PC-3 (cell line): Measurements from ENCODE around the gene MEG3. TPM values are rescaled to one million over a fixed set of nuclear protein-coding genes. Genes with fewer than 3 reads are reported as not detected.

Experiments used
- ATAC-seq: fragments of 200-7000 bp; cut with Tn5 transposase; 2 replicates; pipeline ENCODE4 v1.9.1; 2020; ENCODE audit warnings: mild to moderate bottlenecking, moderate library complexity
- BruUV-seq: library from RNA; stranded (reverse); fragments of 400-500 nt; replicated peaks from 2 replicates; lab custom pipeline; 2021; lab: Mats Ljungman, UMichigan
- CTCF ChIA-PET: fragments of 300-600 bp; sonication (Branson Sonifier 250); formaldehyde crosslinking; loops from one replicate; lab custom pipeline; 2022; ENCODE audit warnings: antibody characterized with exemption; lab: Charles Lee
- POLR2A ChIA-PET: fragments of 300-600 bp; sonication (Branson Sonifier 250); formaldehyde crosslinking; loops from one replicate; lab custom pipeline; 2022; ENCODE audit warnings: antibody characterized with exemption; ENCODE audit not compliant: unreplicated experiment; lab: Charles Lee
- DNase-seq: peaks from one replicate; pipeline ENCODE4 v3.0.0-alpha.2; 2015
- H2AFZ ChIP-seq: fragments of 300-600 bp; sonication (generic); 2 replicates; pipeline ENCODE4 v1.6.0; 2016; ENCODE audit warnings: antibody characterized with exemption, low read length
- H3F3A ChIP-seq: fragments of 300-600 bp; sonication (generic); one replicate; pipeline ENCODE4 v1.6.0; 2017; ENCODE audit warnings: antibody characterized with exemption, low read length, control low read depth, mild to moderate bottlenecking; ENCODE audit not compliant: unreplicated experiment
- H3K27ac ChIP-seq: fragments of 300-600 bp; sonication (generic); 2 replicates; pipeline ENCODE4 v1.5.1; 2016; ENCODE audit warnings: mild to moderate bottlenecking, low read length
- H3K27me3 ChIP-seq: fragments of 300-600 bp; sonication (generic); 2 replicates; pipeline ENCODE4 v1.6.1; 2016; ENCODE audit warnings: low read length, mixed read lengths
- H3K36me3 ChIP-seq: fragments of 300-600 bp; sonication (generic); 2 replicates; pipeline ENCODE4 v1.6.1; 2016; ENCODE audit warnings: low read depth, mixed run types, low read length, mixed read lengths
- H3K4me1 ChIP-seq: fragments of 300-600 bp; sonication (generic); 2 replicates; pipeline ENCODE4 v1.5.1; 2016; ENCODE audit warnings: low read length; ENCODE audit not compliant: insufficient read depth
- H3K4me2 ChIP-seq: fragments of 300-600 bp; sonication (generic); 2 replicates; pipeline ENCODE4 v1.6.0; 2016; ENCODE audit warnings: low read length
- H3K4me3 ChIP-seq: fragments of 300-600 bp; sonication (generic); 2 replicates; pipeline ENCODE4 v1.5.1; 2016; ENCODE audit warnings: mild to moderate bottlenecking, low read length, mixed read lengths
- H3K79me2 ChIP-seq: fragments of 300-600 bp; sonication (generic); 2 replicates; pipeline ENCODE4 v1.6.1; 2017; ENCODE audit warnings: low read length, mixed read lengths
- H3K9ac ChIP-seq: fragments of 300-600 bp; sonication (generic); 2 replicates; pipeline ENCODE4 v1.6.0; 2016; ENCODE audit warnings: mild to moderate bottlenecking, low read length
- H3K9me2 ChIP-seq: fragments of 300-600 bp; sonication (generic); replicated peaks from 2 replicates; pipeline ENCODE4 v1.6.1; 2016; ENCODE audit warnings: mixed run types, low read length, mixed read lengths
- H3K9me3 ChIP-seq: fragments of 300-600 bp; sonication (generic); 2 replicates; pipeline ENCODE4 v1.6.1; 2016; ENCODE audit warnings: low read length, mixed read lengths
- H4K20me1 ChIP-seq: fragments of 300-600 bp; sonication (generic); 2 replicates; pipeline ENCODE4 v1.6.1; 2016; ENCODE audit warnings: low read length, mixed read lengths
- EZH2 ChIP-seq: fragments of 300-600 bp; sonication (generic); IDR thresholded peaks from one replicate; pipeline ENCODE4 v1.6.1; 2017; ENCODE audit warnings: antibody characterized with exemption, mild to moderate bottlenecking, low read length; ENCODE audit not compliant: unreplicated experiment
- EZH2phosphoT487 ChIP-seq: fragments of 300-600 bp; sonication (generic); IDR thresholded peaks from 2 replicates; pipeline ENCODE4 v1.6.1; 2018; ENCODE audit warnings: mild to moderate bottlenecking, antibody characterized with exemption, low read length, borderline replicate concordance
- intact Hi-C: fragments of 100-400 bp; cut with micrococcal nuclease; formaldehyde crosslinking; loops from 2 replicates; pipeline ENCODE4 v1.9.0; 2023
- total RNA-seq: library from RNA; depleted of rRNA; stranded (reverse); fragments of >200 nt; gene quantifications from 2 replicates; pipeline ENCODE4 v1.2.3, GENCODE V29; 2014
- TF ChIP-seq, protein P1 (sequence below): fragments of 300-600 bp; sonication (generic); conservative IDR thresholded peaks from 2 replicates; pipeline ENCODE4 v1.5.1; 2017; ENCODE audit warnings: antibody characterized with exemption, low read depth, mild to moderate bottlenecking, low read length

Gene MEG3
- total RNA-seq, 1 experiment from 2014 or later: not detected

- intact Hi-C loops: loop anchor here (1.0 to 10.0 kb wide), 2 partner anchors 187 to 383 kb away; no protein-coding TSS in a partner anchor
- H4K20me1 ChIP-seq: no peaks in the 10 kb centered on the region
- H3K4me2 ChIP-seq: no peak overlapping the region
- H3K4me3 ChIP-seq: no peak overlapping the region
- no peaks in the 10 kb centered on the region for H3K27me3 ChIP-seq
- H3K4me1 ChIP-seq: peaks cover 11% of the 10 kb centered on the region
- H3K9me2 ChIP-seq: no peaks in the 10 kb centered on the region
- H2AFZ ChIP-seq: no peak overlapping the region
- no TSS peak for BruUV-seq
- ATAC-seq (no peak), DNase-seq (no peak)
- H3K79me2 ChIP-seq: no peaks in the 10 kb centered on the region
- no peak overlapping the region for H3K9ac ChIP-seq
- no peaks in the 10 kb centered on the region for H3K36me3 ChIP-seq
- H3F3A ChIP-seq: no peaks in the 10 kb centered on the region
- no peak overlapping the region for H3K27ac ChIP-seq
- TF ChIP-seq, protein P1, sequence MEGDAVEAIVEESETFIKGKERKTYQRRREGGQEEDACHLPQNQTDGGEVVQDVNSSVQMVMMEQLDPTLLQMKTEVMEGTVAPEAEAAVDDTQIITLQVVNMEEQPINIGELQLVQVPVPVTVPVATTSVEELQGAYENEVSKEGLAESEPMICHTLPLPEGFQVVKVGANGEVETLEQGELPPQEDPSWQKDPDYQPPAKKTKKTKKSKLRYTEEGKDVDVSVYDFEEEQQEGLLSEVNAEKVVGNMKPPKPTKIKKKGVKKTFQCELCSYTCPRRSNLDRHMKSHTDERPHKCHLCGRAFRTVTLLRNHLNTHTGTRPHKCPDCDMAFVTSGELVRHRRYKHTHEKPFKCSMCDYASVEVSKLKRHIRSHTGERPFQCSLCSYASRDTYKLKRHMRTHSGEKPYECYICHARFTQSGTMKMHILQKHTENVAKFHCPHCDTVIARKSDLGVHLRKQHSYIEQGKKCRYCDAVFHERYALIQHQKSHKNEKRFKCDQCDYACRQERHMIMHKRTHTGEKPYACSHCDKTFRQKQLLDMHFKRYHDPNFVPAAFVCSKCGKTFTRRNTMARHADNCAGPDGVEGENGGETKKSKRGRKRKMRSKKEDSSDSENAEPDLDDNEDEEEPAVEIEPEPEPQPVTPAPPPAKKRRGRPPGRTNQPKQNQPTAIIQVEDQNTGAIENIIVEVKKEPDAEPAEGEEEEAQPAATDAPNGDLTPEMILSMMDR: no peak
- TF ChIP-seq EZH2 (no peak), EZH2phosphoT487 (no peak)
- no peaks in the 10 kb centered on the region for H3K9me3 ChIP-seq
- ChIA-PET POLR2A (no interaction called here), CTCF (interaction anchor here (0.9 kb wide), 1 partner anchor 811 kb away, joined by 4 read pairs; no protein-coding TSS in a partner anchor)
Observed at GRCh38 chr14:100851946-100852620, 26.2 kb downstream of the MEG3 start.

- no peak for DNase-seq
- Histone ChIP-seq H2AFZ (no peak overlapping the region), H3K9ac (no peak overlapping the region), H3K79me2 (no peaks in the 10 kb centered on the region), H3K27me3 (no peaks in the 10 kb centered on the region), H3K4me1 (peaks cover 5% of the 10 kb centered on the region), H3K27ac (no peak overlapping the region), H3K9me2 (no peaks in the 10 kb centered on the region), H3K36me3 (no peaks in the 10 kb centered on the region), H3F3A (no peaks in the 10 kb centered on the region), H3K4me3 (no peak overlapping the region), H3K4me2 (no peak overlapping the region), H4K20me1 (no peaks in the 10 kb centered on the region), H3K9me3 (no peaks in the 10 kb centered on the region)
- TF ChIP-seq EZH2phosphoT487 (no peak), EZH2 (no peak)
- TF ChIP-seq, protein P1: no peak
- BruUV-seq: no TSS peak
- POLR2A ChIA-PET: no interaction called here
- no peak for ATAC-seq
- CTCF ChIA-PET: no interaction called here
- intact Hi-C loops: loop anchor here (10.0 kb wide), 1 partner anchor 190 kb away; no protein-coding TSS in a partner anchor
Observed at GRCh38 chr14:100854435-100854834, 28.5 kb downstream of the MEG3 start.
